Pons (tissue), 1 donor: ENCODE results near the gene DDX60.
"Not testable (repeated sequence)": the region's sequence is repeated elsewhere in the genome, so short reads cannot be mapped to it uniquely, and the experiment has no call there.

Source experiments
- DNase-seq: peaks from one replicate; pipeline ENCODE4 v3.0.0-alpha.2; 2016; ENCODE audit warnings: low spot score

Gene DDX60

GRCh38 chr4:168303430-168303829, 15.1 kb downstream of the DDX60 start:
- DNase-seq, result not testable (repeated sequence)

- no peak for DNase-seq
Observed at GRCh38 chr4:168293386-168293975, 25.1 kb downstream of the DDX60 start.

DNA sequence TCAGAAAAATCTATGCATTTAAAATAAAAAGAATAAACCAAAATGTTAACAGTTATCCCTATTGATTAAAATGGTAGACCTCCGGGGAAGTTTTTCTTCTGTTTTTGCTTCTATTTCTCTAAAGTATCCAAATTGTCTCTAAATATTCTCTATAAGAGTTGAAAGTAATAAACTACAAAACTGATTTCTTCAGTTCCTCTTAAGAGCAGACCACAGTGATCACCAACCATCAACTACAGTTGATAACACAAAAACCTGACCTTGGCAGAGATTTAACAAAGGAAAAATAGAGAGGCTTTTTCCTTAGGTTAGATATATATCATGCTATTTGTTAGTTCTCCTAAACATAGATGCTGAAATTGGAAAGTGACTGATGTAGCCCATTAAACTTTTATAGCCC, 27.3 kb downstream of the DDX60 start:
- no peak for DNase-seq

DNA sequence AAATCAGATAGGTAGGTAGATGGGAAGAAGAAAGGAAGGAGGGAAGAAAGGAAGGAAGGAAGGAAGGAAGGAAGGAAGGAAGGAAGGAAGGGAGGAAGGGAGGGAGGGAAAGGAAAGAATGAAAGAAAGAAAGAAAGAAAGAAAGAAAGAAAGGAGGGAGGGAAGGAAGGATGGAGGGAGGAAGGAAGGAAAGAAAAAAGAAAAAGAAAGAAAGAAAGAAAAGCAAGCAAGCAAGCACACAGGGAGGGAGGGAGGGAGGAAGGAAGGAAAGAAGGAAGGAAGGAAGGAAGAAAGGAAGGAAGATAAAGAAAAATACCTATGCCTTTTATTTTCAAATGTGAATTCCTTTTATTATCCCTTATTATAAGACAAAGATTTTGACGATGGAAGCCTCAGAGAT, 32.7 kb downstream of the DDX60 start:
- DNase-seq, result not testable (repeated sequence)

GRCh38 chr4:168279556-168279955, 39.0 kb downstream of the DDX60 start:
- DNase-seq, result no peak

DNA sequence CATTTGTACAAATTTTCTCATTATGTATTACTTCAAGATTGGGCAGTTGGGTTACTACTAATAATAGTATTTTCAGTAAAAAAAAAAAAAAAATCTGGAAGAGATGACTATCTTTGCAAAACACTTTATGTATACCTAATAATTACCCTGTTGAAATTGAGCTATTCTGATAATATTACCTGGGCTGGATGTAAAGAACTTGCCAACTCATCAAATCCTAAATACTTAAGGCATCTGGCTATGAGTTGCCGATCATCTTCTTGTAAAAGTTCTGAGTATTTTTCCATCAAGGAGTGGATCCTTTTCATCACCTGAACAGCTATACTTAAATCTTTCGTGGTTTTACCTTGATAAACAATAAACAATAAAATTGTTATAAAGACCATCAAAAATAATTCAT, 42.7 kb downstream of the DDX60 start:
- DNase-seq, result no peak

DNA sequence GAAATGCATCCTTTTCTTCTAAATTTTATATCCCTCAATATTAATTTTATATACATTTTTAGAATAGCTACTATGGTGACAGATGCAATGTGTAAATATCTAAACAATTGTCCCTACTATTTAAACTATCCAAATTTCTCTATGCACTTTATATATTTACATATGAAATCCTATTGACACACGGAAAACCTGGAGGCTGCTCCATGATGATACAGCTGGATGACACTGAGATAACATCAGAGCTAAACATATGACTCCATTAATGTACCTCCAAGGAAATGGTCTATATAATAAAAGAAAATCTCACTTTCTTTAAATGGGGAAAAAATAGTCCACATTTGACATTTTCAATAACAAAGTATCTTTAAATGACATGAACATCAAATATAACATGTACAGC, 43.7 kb downstream of the DDX60 start:
- no peak for DNase-seq

DNA sequence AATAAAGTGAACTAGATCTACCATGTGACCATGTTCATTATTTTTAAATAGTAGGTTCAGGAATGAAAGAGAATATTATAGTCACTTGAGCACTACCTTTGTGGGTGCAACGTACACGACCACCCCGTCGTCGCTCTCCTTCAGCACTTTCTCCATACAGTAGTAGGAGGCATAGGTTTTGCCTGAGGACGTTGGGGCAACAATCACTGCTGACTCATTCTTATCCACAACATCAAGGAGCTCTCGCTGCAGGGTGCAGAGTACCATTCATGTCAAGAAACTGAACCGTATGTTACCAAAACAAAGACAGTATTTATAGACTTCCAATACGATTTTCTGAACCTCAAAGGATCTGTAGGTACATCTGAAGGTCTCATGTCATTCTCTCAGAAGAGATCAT, 44.7 kb downstream of the DDX60 start:
- DNase-seq, result no peak

- DNase-seq, result no peak
Observed at GRCh38 chr4:168272488-168272887, 46.1 kb downstream of the DDX60 start.

DNA sequence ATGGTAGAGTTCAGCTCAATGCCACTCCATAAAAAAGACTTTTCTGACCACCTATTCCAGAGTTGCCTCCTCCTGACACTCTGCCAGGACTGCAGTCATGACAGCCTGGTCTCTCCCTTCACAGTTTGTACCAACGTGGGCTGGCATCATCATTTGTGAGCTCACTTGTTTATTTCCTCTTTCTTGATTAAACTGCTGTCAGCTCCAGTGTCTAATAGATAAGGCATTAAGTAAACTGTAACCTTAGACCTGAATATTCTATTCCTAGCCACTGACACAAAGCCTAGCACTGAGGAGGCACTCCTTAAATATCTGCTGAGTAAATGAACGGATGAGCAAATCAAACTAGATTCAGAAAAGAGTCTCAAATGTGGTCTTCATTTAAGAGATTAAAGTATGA, 48.7 kb downstream of the DDX60 start:
- DNase-seq, result no peak

GRCh38 chr4:168265327-168265726, 53.2 kb downstream of the DDX60 start:
- no peak for DNase-seq

GRCh38 chr4:168264903-168265302, 53.6 kb downstream of the DDX60 start:
- no peak for DNase-seq

GRCh38 chr4:168263039-168263438, 55.5 kb downstream of the DDX60 start:
- no peak for DNase-seq

- no peak for DNase-seq
Observed at GRCh38 chr4:168259096-168259495, 59.5 kb downstream of the DDX60 start.

DNA sequence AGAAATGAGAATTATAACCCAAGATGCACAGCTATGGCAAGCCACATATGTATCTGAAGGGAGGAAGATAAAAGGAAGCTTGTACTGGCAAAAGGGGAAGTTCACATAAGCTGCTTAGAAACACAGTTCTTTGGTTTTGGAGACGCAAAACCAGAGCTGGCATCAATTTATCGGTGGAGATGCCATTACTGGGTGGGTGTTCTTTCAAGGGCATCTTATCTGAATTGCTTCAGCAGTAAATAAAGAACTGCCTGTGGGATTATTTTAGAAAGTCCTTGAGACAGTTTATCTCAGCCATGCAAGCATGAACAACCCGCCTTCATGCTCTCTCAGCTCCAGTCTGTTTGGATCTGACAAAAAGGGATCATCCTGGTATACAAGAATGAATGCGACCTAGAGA, 60.8 kb downstream of the DDX60 start:
- no peak for DNase-seq

- DNase-seq, result no peak
Observed at GRCh38 chr4:168248176-168248710, 70.3 kb downstream of the DDX60 start.

- no peak for DNase-seq
Observed at GRCh38 chr4:168247603-168248002, 70.9 kb downstream of the DDX60 start.

- DNase-seq, result no peak
Observed at GRCh38 chr4:168241953-168242352, 76.6 kb downstream of the DDX60 start.

DNA sequence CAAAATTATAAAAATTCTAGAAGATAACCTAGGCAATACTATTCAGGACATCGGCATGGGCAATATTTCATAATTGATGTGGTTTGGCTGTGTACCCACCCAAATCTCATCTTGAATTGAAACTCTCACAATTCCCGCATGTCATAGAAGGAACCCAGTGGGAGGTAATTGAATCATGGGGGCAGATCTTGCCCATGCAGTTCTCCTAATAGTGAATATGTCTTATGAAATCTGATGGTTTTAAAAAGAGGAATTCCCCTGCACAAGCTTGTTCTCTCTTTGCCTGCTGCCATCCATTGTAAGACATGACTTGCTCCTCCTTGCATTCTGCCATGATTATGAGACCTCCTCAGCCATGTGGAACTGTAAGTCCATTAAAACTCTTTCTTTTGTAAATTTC, 77.7 kb downstream of the DDX60 start:
- no peak for DNase-seq

- no peak for DNase-seq
Observed at GRCh38 chr4:168221301-168221700, 97.3 kb downstream of the DDX60 start.

DNA sequence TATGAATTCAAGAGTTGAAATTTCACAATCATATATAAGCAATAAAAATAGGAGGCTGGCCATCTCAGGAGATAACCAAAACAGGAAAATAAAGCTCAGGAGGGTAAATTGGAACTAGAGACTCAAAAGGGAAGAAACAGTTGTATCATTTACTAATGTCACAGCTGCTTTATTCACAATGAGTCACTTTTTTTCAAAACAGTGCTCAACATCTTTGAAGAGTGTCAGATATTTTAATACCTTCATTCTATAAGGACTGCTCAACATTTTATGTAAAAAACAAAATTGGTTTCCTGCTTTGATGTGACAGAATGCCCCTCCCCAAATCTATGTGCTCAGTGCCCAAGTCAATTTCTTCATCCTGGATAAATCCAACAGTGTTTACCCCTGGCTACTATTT, 97.7 kb downstream of the DDX60 start:
- no peak for DNase-seq

DNA sequence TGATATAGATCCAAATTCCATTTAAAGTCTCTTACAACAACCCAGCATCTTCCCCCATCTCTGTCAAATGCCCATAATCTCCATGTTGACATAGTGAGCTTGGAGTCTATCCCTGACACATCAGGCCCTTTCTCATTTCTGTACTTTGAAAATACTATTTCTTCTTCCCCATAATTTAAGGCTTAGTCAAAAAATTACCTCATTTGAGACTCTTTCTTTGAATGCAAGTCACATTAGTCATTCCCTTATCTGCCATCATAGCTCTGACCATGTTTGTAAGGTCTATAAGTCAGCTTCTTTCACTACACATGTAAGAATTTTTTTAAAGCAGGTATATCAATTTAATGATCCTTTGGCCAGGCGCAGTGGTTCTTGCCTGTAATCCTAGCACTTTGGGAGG, 99.9 kb downstream of the DDX60 start:
- no peak for DNase-seq

DNA sequence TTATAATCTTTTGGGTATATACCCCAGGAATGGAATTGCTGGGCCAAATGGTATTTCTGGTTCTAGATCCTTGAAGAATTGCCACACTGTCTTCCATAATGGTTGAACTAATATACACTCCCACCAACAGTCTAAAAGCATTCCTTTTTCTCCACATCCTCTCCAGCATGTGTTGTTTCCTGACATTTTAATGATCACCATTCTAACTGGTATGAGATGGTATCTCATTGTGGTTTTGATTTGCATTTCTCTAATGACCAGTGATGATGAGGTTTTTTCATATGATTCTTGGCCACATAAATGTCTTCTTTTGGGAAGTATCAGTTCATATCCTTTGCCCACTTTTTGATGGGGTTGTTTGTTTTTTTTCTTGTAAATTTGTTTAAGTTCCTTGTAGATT, 105.0 kb downstream of the DDX60 start:
- not testable (repeated sequence) for DNase-seq

DNA sequence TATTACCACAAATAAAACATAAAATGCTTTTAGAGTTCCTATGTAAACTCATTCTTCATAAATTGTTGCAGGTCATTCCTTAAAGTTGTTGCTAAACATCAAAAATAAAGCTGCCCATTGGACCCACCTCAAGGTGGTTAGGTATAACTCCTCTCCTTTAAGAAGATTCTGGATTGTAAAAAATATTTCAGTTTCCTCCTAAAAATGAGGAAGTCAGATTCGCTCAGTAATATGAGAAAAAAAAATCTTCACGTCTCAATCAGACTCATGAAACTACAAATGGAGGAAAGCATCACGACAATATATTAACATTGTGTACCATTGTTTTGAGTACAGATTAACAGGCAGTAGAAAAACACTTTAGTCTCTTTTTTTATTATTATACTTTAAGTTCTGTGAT, 105.9 kb downstream of the DDX60 start:
- DNase-seq, result no peak
